RWPE2 (cell line): ENCODE data around the gene FGFRL1.

Experiments
- ATAC-seq: fragments of 200-7000 bp; cut with Tn5 transposase; 3 replicates; pipeline ENCODE4 v1.9.1; 2021; ENCODE audit warnings: low read depth
- DNase-seq: peaks from one replicate; pipeline ENCODE4 v3.0.0-alpha.2; 2020; ENCODE audit warnings: low spot score
- H3K27ac ChIP-seq: fragments of 450-650 bp; 2 replicates; pipeline ENCODE4 v1.5.1; 2017; ENCODE audit warnings: mild to moderate bottlenecking; ENCODE audit not compliant: poor library complexity, severe bottlenecking
- H3K27me3 ChIP-seq: fragments of 250-450 bp; sonication (Bioruptor Pico); 2 replicates; pipeline ENCODE4 v1.5.1; 2021; ENCODE audit warnings: mild to moderate bottlenecking, moderate library complexity; ENCODE audit not compliant: insufficient read depth, poor library complexity, severe bottlenecking
- H3K36me3 ChIP-seq: fragments of 250-450 bp; sonication (Bioruptor Pico); 2 replicates; pipeline ENCODE4 v1.5.1; 2020; ENCODE audit warnings: low read depth, mild to moderate bottlenecking, moderate library complexity
- H3K4me1 ChIP-seq: fragments of 250-450 bp; sonication (Bioruptor Pico); 2 replicates; pipeline ENCODE4 v1.5.1; 2021; ENCODE audit warnings: mild to moderate bottlenecking, moderate library complexity; ENCODE audit not compliant: insufficient read depth, poor library complexity, severe bottlenecking
- H3K4me3 ChIP-seq: fragments of 250-450 bp; sonication (Bioruptor Pico); 2 replicates; pipeline ENCODE4 v1.5.1; 2021; ENCODE audit warnings: mild to moderate bottlenecking, moderate library complexity; ENCODE audit not compliant: severe bottlenecking
- H3K9me3 ChIP-seq: fragments of 250-450 bp; sonication (Bioruptor Pico); 2 replicates; pipeline ENCODE4 v1.5.1; 2021; ENCODE audit warnings: mild to moderate bottlenecking, moderate library complexity; ENCODE audit not compliant: severe bottlenecking
- CTCF ChIP-seq: fragments of 450-650 bp; IDR thresholded peaks from one replicate; pipeline ENCODE4 v1.5.1; 2017; ENCODE audit warnings: mild to moderate bottlenecking, moderate library complexity; ENCODE audit not compliant: poor library complexity, severe bottlenecking

The FGFRL1 gene

DNA sequence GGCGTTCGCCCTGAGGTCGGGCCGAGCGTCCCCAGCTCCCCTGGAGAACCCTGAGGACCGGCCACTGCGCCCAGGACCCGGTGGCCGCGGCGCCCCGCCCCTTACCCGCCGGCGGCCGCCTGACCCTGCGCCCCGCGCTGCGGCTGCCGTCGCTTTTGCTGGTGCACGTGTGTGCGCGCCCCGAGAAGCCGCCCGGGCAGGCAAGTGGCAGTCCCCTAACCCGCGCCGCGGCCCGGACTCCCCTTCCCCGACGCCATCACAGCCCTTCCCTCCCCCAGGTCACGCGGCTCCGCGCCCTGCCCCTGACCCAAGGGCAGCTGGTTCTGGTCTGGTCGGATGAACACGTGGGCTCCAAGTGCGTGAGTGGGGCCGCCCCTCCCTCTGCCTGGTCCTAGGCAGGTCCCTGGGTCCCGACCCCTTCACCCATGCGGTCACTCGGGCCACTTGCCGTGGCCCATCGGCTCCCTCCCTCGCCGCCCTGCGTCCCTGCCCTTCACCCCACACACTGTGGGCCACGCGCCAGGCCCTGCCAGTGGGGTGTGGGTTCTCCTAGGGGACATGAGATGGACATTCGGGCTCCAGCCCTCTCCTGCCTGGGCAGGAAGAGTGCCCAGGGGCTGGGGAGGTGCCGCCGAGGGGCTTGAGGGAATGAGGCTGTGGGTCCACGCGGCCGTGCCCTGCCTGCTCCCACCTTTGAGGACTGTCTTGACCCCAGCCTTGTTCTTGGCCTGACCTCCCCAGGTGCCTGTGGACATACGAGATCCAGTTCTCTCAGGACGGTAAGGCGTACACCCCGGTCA lies 8.0 kb upstream of the FGFRL1 start:
- H3K4me1 ChIP-seq, result no peaks in the 10 kb centered on the region
- H3K9me3 ChIP-seq, result no peaks in the 10 kb centered on the region
- no peak for TF ChIP-seq CTCF
- DNase-seq (no peak), ATAC-seq (no peak)
- no peaks in the 10 kb centered on the region for H3K36me3 ChIP-seq
- H3K27me3 ChIP-seq, result peaks cover 74% of the 10 kb centered on the region
- no peak overlapping the region for H3K27ac ChIP-seq
- no peak overlapping the region for H3K4me3 ChIP-seq

DNA sequence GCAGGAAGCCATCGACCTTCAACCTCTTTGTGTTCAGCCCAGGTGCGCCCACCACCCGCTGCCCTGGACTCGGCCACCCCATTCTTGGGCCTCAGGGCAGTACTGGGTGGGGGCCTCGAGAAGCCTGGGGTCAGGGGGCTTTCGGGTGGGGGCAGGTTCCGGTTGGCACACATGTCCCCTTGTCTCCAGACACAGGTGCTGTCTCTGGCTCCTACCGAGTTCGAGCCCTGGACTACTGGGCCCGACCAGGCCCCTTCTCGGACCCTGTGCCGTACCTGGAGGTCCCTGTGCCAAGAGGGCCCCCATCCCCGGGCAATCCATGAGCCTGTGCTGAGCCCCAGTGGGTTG lies 7.4 kb upstream of the FGFRL1 start:
- no peak overlapping the region for H3K4me3 ChIP-seq
- no peak for DNase-seq
- no peaks in the 10 kb centered on the region for H3K4me1 ChIP-seq
- peaks cover 74% of the 10 kb centered on the region for H3K27me3 ChIP-seq
- no peaks in the 10 kb centered on the region for H3K36me3 ChIP-seq
- ATAC-seq, result no peak
- no peak overlapping the region for H3K27ac ChIP-seq
- TF ChIP-seq CTCF, result no peak
- no peaks in the 10 kb centered on the region for H3K9me3 ChIP-seq

GRCh38 chr4:1004557-1005485 lies 6.6 kb upstream of the FGFRL1 start:
- TF ChIP-seq CTCF, result no peak
- no peaks in the 10 kb centered on the region for H3K4me1 ChIP-seq
- H3K4me3 ChIP-seq, result no peak overlapping the region
- ATAC-seq, result no peak
- H3K27me3 ChIP-seq, result peaks cover 73% of the 10 kb centered on the region
- no peak overlapping the region for H3K27ac ChIP-seq
- H3K9me3 ChIP-seq, result no peaks in the 10 kb centered on the region
- DNase-seq, result no peak
- H3K36me3 ChIP-seq, result no peaks in the 10 kb centered on the region

DNA sequence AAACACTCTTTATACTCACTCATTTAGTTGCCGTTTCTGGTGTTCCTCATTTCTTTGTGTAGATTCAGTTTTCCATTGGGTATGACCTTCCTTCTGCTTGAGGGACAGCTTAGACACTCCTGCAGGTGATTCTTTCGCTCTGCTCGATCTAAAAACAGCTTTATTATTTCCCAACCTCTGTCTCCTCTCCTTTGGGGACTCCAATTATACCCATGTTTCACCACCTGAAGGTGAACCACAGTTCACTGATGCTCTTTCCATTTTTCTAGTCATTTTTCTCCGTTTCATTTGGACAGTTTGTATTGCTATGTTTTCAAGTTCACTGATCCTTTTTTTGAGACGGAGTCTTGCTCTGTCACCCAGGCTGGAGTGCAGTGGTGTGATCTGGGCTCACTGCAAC lies 4.6 kb upstream of the FGFRL1 start:
- Histone ChIP-seq H3K27me3 (peaks cover 55% of the 10 kb centered on the region), H3K4me3 (no peak overlapping the region), H3K27ac (no peak overlapping the region), H3K9me3 (no peaks in the 10 kb centered on the region), H3K36me3 (no peaks in the 10 kb centered on the region), H3K4me1 (peaks cover 5% of the 10 kb centered on the region)
- no peak for DNase-seq
- no peak for ATAC-seq
- TF ChIP-seq CTCF, result no peak
